MV-4-11 (cell line): ENCODE results near the gene NDRG3.

Experiments
- DNase-seq: peaks from one replicate; lab custom pipeline; 2025; lab: John Stamatoyannopoulos, UW

Gene NDRG3

DNA sequence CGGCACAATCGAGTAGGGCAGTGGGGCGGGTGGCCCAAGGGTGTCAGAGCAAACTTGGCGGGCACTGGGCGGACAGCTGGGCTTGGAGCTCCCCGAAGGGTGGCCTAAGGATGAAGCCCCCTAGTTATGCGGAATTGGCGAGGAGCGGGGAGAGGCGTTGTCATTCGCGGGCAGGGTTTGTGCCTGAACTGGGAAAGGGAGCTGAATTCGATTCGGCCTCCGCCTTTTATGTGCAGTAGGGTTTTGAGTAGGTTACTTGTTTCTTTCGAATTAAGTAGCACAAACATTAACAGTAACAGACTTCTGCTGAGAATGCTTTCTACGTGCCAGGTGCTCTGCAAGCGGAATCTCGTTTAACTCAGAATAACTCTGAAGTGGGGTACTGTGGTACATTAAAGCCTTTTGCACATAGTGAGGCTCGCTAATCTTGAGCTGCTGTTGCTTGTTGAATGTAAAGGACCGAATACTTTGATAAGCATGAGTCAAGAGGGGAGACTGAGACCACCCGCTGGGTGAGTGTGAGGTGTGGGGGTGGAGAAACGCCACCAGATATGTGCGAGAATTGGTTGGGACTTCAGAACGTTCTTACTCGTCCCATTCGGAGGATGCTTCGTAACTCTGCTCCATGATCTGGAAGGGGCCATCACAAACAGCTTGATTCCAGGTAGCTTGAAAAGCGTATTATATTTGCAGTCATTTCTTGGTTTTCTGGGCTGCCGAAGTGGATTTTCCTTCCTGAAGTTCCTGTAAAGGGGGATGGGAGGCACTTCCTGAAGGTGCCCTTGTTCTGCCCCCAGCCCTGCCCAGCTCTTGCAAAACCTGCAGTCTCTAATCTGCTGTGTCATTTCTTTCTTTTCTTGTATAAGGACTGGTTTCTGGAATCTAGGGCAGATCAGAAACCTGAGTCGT lies 139.5 kb downstream of the NDRG3 start:
- DNase-seq: peak; percentile 72

DNA sequence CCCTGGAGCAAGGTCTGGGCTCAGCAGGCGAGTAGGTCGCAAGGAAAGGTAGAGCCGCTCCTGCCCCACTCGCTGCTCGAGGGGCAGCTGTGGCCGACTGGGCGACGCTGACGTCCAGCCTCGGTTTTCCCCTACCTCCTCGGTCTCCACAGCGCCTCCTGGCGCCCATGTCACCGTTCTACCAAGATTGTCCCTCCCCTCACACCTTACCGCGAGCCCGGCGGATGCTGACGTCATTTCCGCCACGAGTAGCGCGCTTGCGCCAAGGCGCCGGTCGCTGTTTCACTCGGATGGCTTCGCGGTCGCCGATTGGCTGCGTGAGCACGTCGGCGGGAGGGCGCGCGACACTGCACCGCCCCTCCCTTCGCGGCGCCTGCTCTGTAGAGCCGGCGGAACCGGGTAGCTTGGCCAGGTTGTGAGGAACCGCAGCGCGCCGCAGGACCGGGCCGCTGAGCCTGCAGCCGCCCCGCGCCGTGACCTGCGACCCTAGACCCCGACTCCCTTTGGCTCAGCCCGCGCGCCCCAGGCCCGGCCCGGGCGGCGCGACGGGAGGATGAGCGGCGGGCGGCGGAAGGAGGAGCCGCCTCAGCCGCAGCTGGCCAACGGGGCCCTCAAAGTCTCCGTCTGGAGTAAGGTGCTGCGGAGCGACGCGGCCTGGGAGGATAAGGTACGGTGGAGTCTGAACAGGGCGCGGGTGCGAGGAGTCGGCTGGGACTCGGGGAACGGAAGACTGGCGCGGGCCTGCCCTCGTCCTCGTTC lies 140.3 kb downstream of the NDRG3 start, which contains the start of gene RAB5IF:
RAB5IF (plus strand) TSS at position 381 of the 759 bp plus-strand sequence; CDS start at position 554, 173 bp downstream.
- peak; percentile 98 for DNase-seq

DNA sequence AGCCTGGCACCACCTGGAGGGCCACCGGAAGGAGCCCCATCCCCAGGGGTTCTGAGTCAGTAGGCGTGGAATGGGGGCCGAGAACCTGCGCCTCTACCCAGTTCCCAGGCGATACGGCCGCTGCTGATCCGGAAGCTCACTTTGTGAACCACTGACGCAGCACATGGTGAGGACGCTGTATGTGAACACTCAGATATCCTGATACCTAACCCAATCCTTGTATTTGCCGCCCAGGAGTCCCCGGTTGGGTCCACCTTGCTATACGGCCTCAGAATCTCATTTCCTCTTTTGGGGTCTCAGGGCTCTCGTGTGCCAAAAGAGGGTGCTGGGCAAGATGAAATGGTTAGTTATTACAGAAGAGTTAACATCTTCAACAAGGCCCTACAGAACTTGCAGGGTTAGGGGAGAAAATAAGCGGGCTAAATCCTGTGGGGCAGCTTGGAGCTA lies 140.9 kb downstream of the NDRG3 start:
- peak; percentile 81 for DNase-seq
